Omental fat pad (tissue), 4 donors: ENCODE measurements around the gene AGBL1. TPM values are rescaled to one million over a fixed set of nuclear protein-coding genes. Genes with fewer than 3 reads are reported as not detected.

ENCODE experiments used
- ATAC-seq: fragments of 150-250 bp; one replicate; pipeline ENCODE4 v1.9.1; 2016; ENCODE audit warnings: mild to moderate bottlenecking, moderate library complexity; ENCODE audit not compliant: low FRiP score
- DNase-seq: peaks from one replicate; pipeline ENCODE4 v3.0.0-alpha.2; 2019; ENCODE audit warnings: low spot score
- CTCF ChIP-seq, 3 donors: fragments of 450-650 bp; IDR thresholded peaks; one replicate each; pipeline ENCODE4 v1.5.1; 2016 to 2017; ENCODE audit warnings: antibody characterized with exemption in 3 of 3, mild to moderate bottlenecking in 3 of 3, moderate library complexity in 2 of 3
- total RNA-seq, 4 donors: library from RNA; depleted of rRNA; stranded (reverse); fragments of >200 nt; gene quantifications; one replicate each; pipeline ENCODE4 v1.1.0, GENCODE V29; 2016

The AGBL1 gene
- total RNA-seq, 4 donors from 2014 or later = not detected

- ATAC-seq = no peak
- DNase-seq = no peak
- TF ChIP-seq CTCF (IDR thresholded peaks at IDR 0.05) = no peak
These were observed 304.5 kb downstream of the AGBL1 start for GRCh38 chr15:86384186-86384585.

GRCh38 chr15:86392296-86392695 is 312.6 kb downstream of the AGBL1 start:
- DNase-seq = no peak
- TF ChIP-seq CTCF (IDR thresholded peaks at IDR 0.05) = no peak
- no peak for ATAC-seq

- TF ChIP-seq CTCF (IDR thresholded peaks at IDR 0.05) = no peak
- DNase-seq (no peak), ATAC-seq (no peak)
These were observed 313.2 kb downstream of the AGBL1 start for GRCh38 chr15:86392874-86393273.

GRCh38 chr15:86394866-86395265 is 315.2 kb downstream of the AGBL1 start:
- TF ChIP-seq CTCF (IDR thresholded peaks at IDR 0.05) = no peak
- no peak for ATAC-seq

GRCh38 chr15:86399041-86399954 is 319.6 kb downstream of the AGBL1 start:
- no peak for TF ChIP-seq CTCF (IDR thresholded peaks at IDR 0.05)
- no peak for DNase-seq
- ATAC-seq = no peak

More at GRCh38 chr15:86394866-86395265, 315.2 kb downstream of the AGBL1 start:
- no peak for DNase-seq

GRCh38 chr15:86403221-86403620 is 323.6 kb downstream of the AGBL1 start:
- DNase-seq = no peak
- TF ChIP-seq CTCF (IDR thresholded peaks at IDR 0.05) = no peak
- no peak for ATAC-seq
